ENCODE measurements around the gene STK38L. TPM values are rescaled to one million over a fixed set of nuclear protein-coding genes. Genes with fewer than 3 reads are reported as not detected.

Gene STK38L
- total and polyA plus RNA-seq, 10 of the 15 experiments (the other 5 are each of a cell fraction or from before 2014, with no cell fraction given): 43.0 to 154 (median 115) TPM

DNA sequence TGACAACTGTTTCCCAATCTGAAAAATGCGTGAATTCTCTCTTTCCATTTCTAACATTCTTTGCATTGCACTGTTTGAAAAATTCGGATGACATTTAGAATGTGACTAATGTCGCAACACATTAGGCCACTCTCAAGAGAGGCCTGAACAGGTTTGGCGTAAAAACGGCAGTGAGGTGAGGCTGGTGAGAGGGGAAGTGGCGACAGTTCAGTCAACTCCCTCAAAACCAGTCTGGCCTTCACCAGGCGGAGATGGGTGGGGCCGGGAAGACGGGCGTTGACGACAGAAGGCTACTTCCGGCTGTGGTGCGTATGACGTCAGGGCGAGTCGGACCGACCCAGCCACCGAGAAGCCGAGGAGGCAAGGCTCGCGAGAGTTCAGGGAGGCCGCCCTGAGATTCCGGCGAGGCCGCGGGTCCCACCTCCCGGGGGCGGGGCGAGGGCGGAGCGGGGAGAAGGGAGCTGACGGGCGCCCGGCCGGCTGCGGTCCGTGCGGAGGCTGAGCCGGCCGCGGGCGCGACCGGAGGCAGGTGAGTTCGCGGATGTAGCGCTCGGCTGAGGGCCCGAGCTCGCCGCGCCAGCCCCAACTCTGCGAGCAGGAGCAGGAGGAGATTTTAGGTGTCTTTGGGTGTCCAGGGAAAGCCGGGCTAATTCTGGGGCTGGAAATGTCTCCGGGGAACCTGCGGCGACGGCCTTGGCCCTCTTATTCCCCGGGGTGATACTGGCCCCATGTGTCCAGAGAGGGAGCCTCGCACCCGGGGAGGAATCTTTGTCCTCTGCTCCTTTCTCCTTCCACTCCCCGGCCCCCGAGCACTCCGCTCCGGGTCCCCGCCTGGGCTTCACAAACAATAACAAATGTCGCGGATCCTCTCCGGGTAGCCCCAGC, at the start of gene STK38L (continued):
- peak; percentile 72; the same call in 1 of the 2 replicates for TF ChIP-seq TCF3 (IDR thresholded peaks at IDR 0.05; ENCODE audit: borderline replicate concordance, insufficient read depth, low read depth, low read length)
- TF ChIP-seq NBN (IDR thresholded peaks at IDR 0.05): peak; percentile 97
- peak; percentile 26; the same call in 1 of the 2 replicates for TF ChIP-seq SPI1 (IDR thresholded peaks at IDR 0.05; ENCODE audit: borderline replicate concordance, insufficient read depth, low read depth, low read length)
- peak; percentile 45 for TF ChIP-seq SMC3 (IDR thresholded peaks at IDR 0.05; ENCODE audit: borderline replicate concordance, low read length)
- TF ChIP-seq, protein P1, sequence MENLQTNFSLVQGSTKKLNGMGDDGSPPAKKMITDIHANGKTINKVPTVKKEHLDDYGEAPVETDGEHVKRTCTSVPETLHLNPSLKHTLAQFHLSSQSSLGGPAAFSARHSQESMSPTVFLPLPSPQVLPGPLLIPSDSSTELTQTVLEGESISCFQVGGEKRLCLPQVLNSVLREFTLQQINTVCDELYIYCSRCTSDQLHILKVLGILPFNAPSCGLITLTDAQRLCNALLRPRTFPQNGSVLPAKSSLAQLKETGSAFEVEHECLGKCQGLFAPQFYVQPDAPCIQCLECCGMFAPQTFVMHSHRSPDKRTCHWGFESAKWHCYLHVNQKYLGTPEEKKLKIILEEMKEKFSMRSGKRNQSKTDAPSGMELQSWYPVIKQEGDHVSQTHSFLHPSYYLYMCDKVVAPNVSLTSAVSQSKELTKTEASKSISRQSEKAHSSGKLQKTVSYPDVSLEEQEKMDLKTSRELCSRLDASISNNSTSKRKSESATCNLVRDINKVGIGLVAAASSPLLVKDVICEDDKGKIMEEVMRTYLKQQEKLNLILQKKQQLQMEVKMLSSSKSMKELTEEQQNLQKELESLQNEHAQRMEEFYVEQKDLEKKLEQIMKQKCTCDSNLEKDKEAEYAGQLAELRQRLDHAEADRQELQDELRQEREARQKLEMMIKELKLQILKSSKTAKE (IDR thresholded peaks at IDR 0.05; ENCODE audit: low read depth, poor library complexity, severe bottlenecking): peak; percentile 28
- TF ChIP-seq ZBED1 (IDR thresholded peaks at IDR 0.05; ENCODE audit: borderline replicate concordance): 0 out of 2 replicates have a peak, but pooled peaks have one; percentile 73
- 0 out of 2 replicates have a peak, but pooled peaks have one; percentile 7 for TF ChIP-seq IRF4 (IDR thresholded peaks at IDR 0.05; ENCODE audit: low read depth, low read length)
- TF ChIP-seq CHD1 (IDR thresholded peaks at IDR 0.05; ENCODE audit: low read depth, low read length): no peak
- TF ChIP-seq, protein P2, sequence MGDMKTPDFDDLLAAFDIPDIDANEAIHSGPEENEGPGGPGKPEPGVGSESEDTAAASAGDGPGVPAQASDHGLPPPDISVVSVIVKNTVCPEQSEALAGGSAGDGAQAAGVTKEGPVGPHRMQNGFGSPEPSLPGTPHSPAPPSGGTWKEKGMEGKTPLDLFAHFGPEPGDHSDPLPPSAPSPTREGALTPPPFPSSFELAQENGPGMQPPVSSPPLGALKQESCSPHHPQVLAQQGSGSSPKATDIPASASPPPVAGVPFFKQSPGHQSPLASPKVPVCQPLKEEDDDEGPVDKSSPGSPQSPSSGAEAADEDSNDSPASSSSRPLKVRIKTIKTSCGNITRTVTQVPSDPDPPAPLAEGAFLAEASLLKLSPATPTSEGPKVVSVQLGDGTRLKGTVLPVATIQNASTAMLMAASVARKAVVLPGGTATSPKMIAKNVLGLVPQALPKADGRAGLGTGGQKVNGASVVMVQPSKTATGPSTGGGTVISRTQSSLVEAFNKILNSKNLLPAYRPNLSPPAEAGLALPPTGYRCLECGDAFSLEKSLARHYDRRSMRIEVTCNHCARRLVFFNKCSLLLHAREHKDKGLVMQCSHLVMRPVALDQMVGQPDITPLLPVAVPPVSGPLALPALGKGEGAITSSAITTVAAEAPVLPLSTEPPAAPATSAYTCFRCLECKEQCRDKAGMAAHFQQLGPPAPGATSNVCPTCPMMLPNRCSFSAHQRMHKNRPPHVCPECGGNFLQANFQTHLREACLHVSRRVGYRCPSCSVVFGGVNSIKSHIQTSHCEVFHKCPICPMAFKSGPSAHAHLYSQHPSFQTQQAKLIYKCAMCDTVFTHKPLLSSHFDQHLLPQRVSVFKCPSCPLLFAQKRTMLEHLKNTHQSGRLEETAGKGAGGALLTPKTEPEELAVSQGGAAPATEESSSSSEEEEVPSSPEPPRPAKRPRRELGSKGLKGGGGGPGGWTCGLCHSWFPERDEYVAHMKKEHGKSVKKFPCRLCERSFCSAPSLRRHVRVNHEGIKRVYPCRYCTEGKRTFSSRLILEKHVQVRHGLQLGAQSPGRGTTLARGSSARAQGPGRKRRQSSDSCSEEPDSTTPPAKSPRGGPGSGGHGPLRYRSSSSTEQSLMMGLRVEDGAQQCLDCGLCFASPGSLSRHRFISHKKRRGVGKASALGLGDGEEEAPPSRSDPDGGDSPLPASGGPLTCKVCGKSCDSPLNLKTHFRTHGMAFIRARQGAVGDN (IDR thresholded peaks at IDR 0.05): peak; percentile 81
- TF ChIP-seq KAT2A (conservative IDR thresholded peaks at IDR 0.05; ENCODE audit: control insufficient read depth, low read depth, low read length): no peak
- peak; percentile 21; the same call in 1 of the 2 replicates for TF ChIP-seq HCFC1 (IDR thresholded peaks at IDR 0.05; ENCODE audit: low read length)
- TF ChIP-seq CREB1 (IDR thresholded peaks at IDR 0.05; ENCODE audit: low read depth): peak; percentile 99
- no peak for TF ChIP-seq ZNF622 (IDR thresholded peaks at IDR 0.05)
- TF ChIP-seq, protein P3, sequence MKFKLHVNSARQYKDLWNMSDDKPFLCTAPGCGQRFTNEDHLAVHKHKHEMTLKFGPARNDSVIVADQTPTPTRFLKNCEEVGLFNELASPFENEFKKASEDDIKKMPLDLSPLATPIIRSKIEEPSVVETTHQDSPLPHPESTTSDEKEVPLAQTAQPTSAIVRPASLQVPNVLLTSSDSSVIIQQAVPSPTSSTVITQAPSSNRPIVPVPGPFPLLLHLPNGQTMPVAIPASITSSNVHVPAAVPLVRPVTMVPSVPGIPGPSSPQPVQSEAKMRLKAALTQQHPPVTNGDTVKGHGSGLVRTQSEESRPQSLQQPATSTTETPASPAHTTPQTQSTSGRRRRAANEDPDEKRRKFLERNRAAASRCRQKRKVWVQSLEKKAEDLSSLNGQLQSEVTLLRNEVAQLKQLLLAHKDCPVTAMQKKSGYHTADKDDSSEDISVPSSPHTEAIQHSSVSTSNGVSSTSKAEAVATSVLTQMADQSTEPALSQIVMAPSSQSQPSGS (IDR thresholded peaks at IDR 0.05; ENCODE audit: low read length): peak; percentile 57
- TF ChIP-seq RAD21 (IDR thresholded peaks at IDR 0.05; ENCODE audit: insufficient read depth, low read depth, low read length): peak; percentile 46
- peak; percentile 89 for TF ChIP-seq GABPA (IDR thresholded peaks at IDR 0.05; ENCODE audit: low read depth)
- TF ChIP-seq, protein P4, sequence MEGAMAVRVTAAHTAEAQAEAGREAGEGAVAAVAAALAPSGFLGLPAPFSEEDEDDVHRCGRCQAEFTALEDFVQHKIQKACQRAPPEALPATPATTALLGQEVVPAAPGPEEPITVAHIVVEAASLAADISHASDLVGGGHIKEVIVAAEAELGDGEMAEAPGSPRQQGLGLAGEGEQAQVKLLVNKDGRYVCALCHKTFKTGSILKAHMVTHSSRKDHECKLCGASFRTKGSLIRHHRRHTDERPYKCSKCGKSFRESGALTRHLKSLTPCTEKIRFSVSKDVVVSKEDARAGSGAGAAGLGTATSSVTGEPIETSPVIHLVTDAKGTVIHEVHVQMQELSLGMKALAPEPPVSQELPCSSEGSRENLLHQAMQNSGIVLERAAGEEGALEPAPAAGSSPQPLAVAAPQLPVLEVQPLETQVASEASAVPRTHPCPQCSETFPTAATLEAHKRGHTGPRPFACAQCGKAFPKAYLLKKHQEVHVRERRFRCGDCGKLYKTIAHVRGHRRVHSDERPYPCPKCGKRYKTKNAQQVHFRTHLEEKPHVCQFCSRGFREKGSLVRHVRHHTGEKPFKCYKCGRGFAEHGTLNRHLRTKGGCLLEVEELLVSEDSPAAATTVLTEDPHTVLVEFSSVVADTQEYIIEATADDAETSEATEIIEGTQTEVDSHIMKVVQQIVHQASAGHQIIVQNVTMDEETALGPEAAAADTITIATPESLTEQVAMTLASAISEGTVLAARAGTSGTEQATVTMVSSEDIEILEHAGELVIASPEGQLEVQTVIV (IDR thresholded peaks at IDR 0.05; ENCODE audit: borderline replicate concordance, partially characterized antibody): no peak
- TF ChIP-seq SIX5 (IDR thresholded peaks at IDR 0.05; ENCODE audit: low read depth, low read length, severe bottlenecking): no peak
- 0 out of 2 replicates have a peak, but pooled peaks have one; percentile 54 for TF ChIP-seq YY1 (IDR thresholded peaks at IDR 0.05; ENCODE audit: low read depth, low read length)
- no peak for TF ChIP-seq NFYA (IDR thresholded peaks at IDR 0.05; ENCODE audit: borderline replicate concordance, low read depth, low read length)

All from GM12878 (cell line).